ENCODE results near the gene ZNF792. TPM values are rescaled to one million over a fixed set of nuclear protein-coding genes. Genes with fewer than 3 reads are reported as not detected.

ZNF792 gene
- total RNA-seq, 1 donor from 2014 or later, result 7.0 TPM

- Histone ChIP-seq H3K4me2 (no peak overlapping the region), H3K27me3 (peaks cover 13% of the 10 kb centered on the region), H3K9me3 (ENCODE audit: low read depth) (peaks cover 26% of the 10 kb centered on the region), H4K20me1 (ENCODE audit: low read depth) (no peaks in the 10 kb centered on the region), H3K36me3 (peaks cover 23% of the 10 kb centered on the region), H3K4me1 (no peaks in the 10 kb centered on the region), H3K27ac (no peak overlapping the region), H3K9ac (no peak overlapping the region), H3K79me2 (ENCODE audit: low read depth) (no peaks in the 10 kb centered on the region), H2AFZ (replicated peaks) (no peak overlapping the region), H3F3A (ENCODE audit: low read depth) (peaks cover 6% of the 10 kb centered on the region), H3K4me3 (no peak overlapping the region)
- Mint-ChIP-seq H3K27me3 (ENCODE audit: insufficient read depth, low read depth) (peaks cover 9% of the 10 kb centered on the region), H3K4me3 (peak overlapping the region; percentile 64), H3K36me3 (peaks cover 59% of the 10 kb centered on the region), H3K27ac (no peak overlapping the region), H3K9me3 (peaks cover 67% of the 10 kb centered on the region), H3K4me1 (peaks cover 12% of the 10 kb centered on the region)
- DNase-seq (ENCODE audit: low spot score), result no peak
- TF ChIP-seq CTCF (IDR thresholded peaks at IDR 0.05), result no peak
- no peak for TF ChIP-seq EZH2phosphoT487 (IDR thresholded peaks at IDR 0.05)
- TF ChIP-seq EZH2 (IDR thresholded peaks at IDR 0.05), result no peak
Measured at GRCh38 chr19:34960103-34960805, 3.8 kb downstream of the ZNF792 start.

- H3K79me2 ChIP-seq (ENCODE audit: low read depth), result no peaks in the 10 kb centered on the region
- peaks cover 9% of the 10 kb centered on the region for H3K27me3 Mint-ChIP-seq (ENCODE audit: insufficient read depth, low read depth)
- H3K4me1 ChIP-seq, result no peaks in the 10 kb centered on the region
- H3K9me3 Mint-ChIP-seq, result peaks cover 75% of the 10 kb centered on the region
- H3K36me3 Mint-ChIP-seq, result peaks cover 64% of the 10 kb centered on the region
- no peak overlapping the region for H3K4me3 ChIP-seq
- no peak overlapping the region for H2AFZ ChIP-seq (replicated peaks)
- peaks cover 29% of the 10 kb centered on the region for H3K9me3 ChIP-seq (ENCODE audit: low read depth)
- peaks cover 6% of the 10 kb centered on the region for H3F3A ChIP-seq (ENCODE audit: low read depth)
- H3K27me3 ChIP-seq, result peaks cover 13% of the 10 kb centered on the region
- peaks cover 23% of the 10 kb centered on the region for H3K36me3 ChIP-seq
- no peak overlapping the region for H3K4me2 ChIP-seq
- no peak overlapping the region for H3K4me3 Mint-ChIP-seq
- no peaks in the 10 kb centered on the region for H4K20me1 ChIP-seq (ENCODE audit: low read depth)
- H3K4me1 Mint-ChIP-seq, result peaks cover 12% of the 10 kb centered on the region
- TF ChIP-seq CTCF (IDR thresholded peaks at IDR 0.05) (no peak), EZH2 (IDR thresholded peaks at IDR 0.05) (no peak), EZH2phosphoT487 (IDR thresholded peaks at IDR 0.05) (no peak)
- H3K9ac ChIP-seq, result no peak overlapping the region
- H3K27ac Mint-ChIP-seq, result no peak overlapping the region
- no peak for DNase-seq (ENCODE audit: low spot score)
- H3K27ac ChIP-seq, result no peak overlapping the region
Measured at GRCh38 chr19:34959021-34959420, 5.0 kb downstream of the ZNF792 start.

GRCh38 chr19:34957830-34958751 lies 5.9 kb downstream of the ZNF792 start:
- TF ChIP-seq EZH2 (IDR thresholded peaks at IDR 0.05), result no peak
- TF ChIP-seq EZH2phosphoT487 (IDR thresholded peaks at IDR 0.05), result no peak
- no peak for TF ChIP-seq CTCF (IDR thresholded peaks at IDR 0.05)
- Histone ChIP-seq H3K4me3 (no peak overlapping the region), H3K9ac (no peak overlapping the region), H3K4me1 (no peaks in the 10 kb centered on the region), H3K27ac (no peak overlapping the region), H3K79me2 (ENCODE audit: low read depth) (no peaks in the 10 kb centered on the region), H3K9me3 (ENCODE audit: low read depth) (peaks cover 35% of the 10 kb centered on the region), H3F3A (ENCODE audit: low read depth) (peaks cover 6% of the 10 kb centered on the region), H3K27me3 (peaks cover 6% of the 10 kb centered on the region), H2AFZ (replicated peaks) (no peak overlapping the region), H3K36me3 (peaks cover 23% of the 10 kb centered on the region), H4K20me1 (ENCODE audit: low read depth) (no peaks in the 10 kb centered on the region), H3K4me2 (no peak overlapping the region)
- no peak for DNase-seq (ENCODE audit: low spot score)
- Mint-ChIP-seq H3K36me3 (peaks cover 65% of the 10 kb centered on the region), H3K4me3 (no peak overlapping the region), H3K9me3 (peaks cover 82% of the 10 kb centered on the region), H3K4me1 (peaks cover 9% of the 10 kb centered on the region), H3K27me3 (ENCODE audit: insufficient read depth, low read depth) (peaks cover 9% of the 10 kb centered on the region), H3K27ac (no peak overlapping the region)

Data from neural progenitor cell (in vitro differentiated cells).